Stimulated activated CD8-positive, alpha-beta memory T cell treated with anti-CD3 and anti-CD28 coated beads, Interleukin-2, amount 100 ng/mL, for 1 hour (primary cell): Measurements from ENCODE around the gene MCTP2.

Experiments
- DNase-seq, 2 donors: peaks; one replicate each; pipeline ENCODE4 v3.0.0-alpha.2; 2020; ENCODE audit warnings: low read depth in 2 of 2

The MCTP2 gene

GRCh38 chr15:94262201-94262600, 30.8 kb downstream of the MCTP2 start:
- DNase-seq = no peak

DNA sequence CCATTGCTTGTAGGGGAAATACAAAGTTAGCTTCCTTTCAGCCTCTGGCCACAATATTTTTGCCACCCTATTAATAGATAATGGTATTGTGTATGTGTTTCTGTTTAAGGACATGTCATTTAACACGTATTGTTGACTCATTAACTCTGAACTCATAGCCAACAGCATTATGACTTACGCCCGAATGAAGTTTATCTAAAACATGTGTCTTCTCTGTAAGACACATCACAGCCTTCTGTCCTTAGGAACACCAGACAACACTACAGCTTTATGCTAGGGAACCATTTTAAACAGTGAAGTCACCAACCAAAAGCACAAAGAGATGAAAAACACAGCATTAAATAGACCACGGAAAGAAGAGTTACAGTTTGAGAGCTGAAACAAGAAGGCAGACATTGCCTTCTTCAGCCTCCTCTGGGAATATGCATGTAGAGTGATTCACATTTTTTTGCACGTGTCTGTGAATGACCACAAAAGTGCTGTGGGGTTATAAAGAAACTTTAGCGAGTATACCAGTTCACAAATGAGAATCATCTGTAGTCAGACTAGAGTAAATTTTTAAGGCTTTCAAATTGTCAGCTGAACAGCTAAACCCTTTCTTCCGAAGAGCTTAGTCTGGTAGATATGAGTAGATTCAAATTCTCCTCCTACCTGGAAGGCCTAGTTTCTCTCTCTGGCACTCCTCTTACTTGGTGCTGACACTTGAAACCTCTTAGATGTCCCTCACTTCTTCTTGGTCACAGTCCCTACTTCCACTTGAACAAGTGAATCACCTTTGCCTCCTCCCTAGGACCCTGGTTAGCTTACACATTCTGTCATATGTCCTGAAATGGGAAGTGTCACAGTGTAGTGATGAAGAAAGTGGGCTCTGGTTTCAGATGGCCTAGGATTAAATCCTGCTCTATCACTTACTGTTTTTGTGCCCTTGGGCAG, 32.2 kb downstream of the MCTP2 start:
- no peak for DNase-seq

- no peak for DNase-seq
Observed at GRCh38 chr15:94265009-94265408, 33.6 kb downstream of the MCTP2 start.

DNA sequence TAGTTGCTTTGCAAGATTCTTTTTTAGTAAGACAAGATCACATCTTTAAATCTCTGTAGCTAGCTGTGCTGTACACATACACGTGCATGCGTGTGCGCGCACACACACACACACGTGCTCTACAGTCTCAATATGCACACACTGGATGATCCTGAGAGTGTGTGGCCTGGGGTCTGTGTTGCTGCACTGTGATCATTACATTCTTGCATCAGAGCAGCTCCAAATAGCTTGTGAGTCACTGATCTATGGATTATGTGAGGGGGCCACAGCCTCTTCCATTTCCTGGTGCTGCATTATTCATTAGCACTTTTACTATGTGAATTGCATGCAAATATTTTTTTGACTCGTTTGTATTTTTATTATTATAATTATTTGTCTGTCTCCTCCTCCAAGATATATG, 34.6 kb downstream of the MCTP2 start:
- DNase-seq = no peak

DNA sequence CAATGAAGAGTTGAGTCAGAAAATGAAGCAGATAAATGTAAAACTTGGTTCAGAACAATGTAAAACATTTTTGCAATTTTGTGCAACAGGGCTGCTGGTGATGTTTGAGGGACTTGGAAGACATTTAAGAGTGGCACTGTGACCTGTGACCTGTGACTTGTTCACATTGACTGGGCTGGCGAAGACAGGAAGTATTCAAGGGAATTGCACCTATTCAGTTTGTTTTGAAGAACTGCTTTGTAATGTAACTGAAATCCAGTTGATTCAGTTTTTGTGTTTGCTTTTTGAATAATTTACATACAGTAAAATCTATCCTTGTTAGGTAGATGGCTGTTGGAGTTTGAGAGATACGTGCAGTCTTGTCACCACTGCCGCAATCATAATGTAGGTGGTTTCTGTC, 35.4 kb downstream of the MCTP2 start:
- DNase-seq = no peak

GRCh38 chr15:94269954-94270353, 38.6 kb downstream of the MCTP2 start:
- no peak for DNase-seq

DNA sequence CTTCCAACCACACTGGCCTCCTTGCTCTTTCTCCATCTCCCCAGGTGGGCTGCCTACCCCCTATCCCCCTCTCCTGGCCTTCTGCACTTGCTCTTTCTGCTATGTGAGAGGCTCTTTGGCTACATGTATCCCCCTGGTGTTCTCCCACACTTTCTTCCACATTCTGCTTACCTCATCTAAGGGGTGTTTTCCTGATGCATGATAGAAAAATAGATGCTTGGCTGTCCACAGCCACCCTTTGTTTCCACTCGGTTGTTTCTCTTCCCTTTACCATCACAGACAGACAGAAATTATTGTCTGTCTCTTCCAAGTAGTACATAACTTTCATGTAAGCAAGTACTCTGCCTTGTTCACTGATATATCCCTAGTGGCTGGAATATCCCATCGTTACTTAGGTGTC, 39.2 kb downstream of the MCTP2 start:
- DNase-seq = no peak

- no peak for DNase-seq
Observed at GRCh38 chr15:94272251-94272898, 41.0 kb downstream of the MCTP2 start.

- no peak for DNase-seq
Observed at GRCh38 chr15:94273826-94274225, 42.5 kb downstream of the MCTP2 start.

DNA sequence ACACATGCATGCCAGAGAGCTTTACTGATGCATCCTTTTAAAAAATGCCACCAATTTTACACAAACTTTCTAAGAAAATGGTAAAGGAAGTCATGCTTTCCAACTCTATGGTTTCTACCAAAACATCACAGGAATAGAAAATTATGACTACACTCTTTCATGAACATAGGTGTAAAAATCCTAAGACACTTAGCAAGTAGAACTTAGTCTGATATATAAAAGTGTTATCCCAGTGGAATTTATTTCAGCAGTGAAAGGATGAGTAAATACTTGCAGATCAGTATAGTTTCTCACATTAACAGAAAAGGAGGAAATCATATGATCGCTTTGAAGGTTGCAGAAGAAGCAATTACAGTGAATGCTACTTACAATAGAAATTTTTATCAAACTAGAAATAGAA, 43.4 kb downstream of the MCTP2 start:
- no peak for DNase-seq

DNA sequence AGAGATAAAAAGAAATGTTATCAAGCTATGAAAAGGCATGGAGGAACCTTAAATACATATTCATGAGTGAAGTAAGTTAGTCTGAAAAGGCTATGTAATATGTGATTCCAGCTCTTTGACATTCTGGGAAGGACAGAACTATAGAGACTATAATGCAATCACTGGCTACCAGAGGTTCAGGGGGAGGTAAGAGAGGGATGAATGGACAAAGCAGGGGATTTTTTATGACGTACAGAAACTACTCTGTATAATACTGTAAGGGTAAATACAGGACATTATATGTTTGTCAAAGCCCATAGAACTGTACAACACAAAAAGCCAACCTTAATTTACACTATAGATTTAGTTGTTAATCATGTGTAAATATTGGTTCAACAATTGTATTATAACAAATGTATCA, 46.1 kb downstream of the MCTP2 start:
- no peak for DNase-seq

DNA sequence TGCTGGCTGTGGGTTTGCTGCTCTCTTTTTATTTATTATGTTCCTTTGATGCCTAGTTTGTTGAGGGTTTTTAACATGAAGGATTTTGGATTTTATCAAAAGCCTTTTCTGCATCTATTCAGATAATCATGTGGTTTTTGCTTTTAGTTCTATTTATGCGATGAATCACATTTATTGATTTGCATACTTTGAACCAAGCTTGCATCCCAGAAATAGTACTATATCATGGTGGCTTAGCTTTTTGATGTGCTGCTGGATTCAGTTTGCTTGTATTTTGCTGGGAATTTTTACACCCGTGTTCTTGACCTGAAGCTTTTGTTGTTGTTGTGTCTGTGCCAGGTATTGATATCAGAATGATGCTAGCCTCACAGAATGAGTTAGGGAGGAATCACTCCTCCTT, 48.4 kb downstream of the MCTP2 start:
- DNase-seq = no peak

- no peak for DNase-seq
Observed at GRCh38 chr15:94280301-94280700, 48.9 kb downstream of the MCTP2 start.

DNA sequence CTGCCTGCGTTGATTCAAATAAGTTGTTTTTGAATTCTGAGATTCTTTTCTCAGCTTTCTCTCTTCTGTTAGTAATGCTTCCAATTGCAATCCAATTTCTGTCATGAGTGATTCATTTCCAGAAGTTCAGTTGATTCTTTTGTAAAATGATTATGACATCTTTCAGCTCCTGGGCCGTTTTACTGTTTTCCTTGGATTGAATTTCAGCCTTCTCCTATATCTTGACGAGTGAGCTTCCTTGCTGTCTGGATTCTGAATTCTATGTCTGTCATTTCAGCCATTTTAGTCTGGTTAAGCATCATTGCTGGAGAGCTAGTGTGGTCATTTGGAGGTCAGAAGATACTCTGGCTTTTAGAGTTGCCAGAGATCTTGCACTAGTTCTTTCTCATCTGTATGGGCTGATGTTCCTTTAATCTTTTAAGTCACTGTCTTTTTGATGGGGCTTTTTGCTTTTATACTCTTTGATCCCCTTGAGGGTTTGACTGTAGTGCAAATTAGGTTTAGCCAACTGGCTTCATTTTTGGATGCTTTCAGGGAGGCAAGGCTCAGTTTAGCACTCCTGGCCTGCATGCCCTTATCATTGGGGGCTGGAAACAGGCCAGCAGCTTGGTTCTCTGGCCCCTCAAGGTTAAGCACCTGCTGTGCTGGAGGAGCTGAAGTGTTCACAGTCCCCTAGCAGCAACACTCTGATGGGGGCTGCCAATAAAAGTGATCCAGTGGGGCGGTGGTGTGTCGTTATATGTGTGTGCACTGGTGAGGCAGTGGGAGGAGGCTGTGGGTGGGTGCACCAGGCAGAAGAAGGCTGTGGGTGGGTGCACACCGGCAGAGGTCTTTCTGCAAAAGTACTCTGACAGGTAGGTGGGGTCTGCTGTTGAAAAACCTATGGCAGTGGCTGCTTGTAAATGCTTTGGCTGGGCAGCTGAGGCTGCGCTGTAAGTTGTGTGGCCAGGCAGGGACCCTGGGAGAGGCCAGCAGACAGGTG, 51.2 kb downstream of the MCTP2 start:
- no peak for DNase-seq

- DNase-seq = no peak
Observed at GRCh38 chr15:94286583-94286982, 55.2 kb downstream of the MCTP2 start.

GRCh38 chr15:94287794-94288246, 56.5 kb downstream of the MCTP2 start:
- DNase-seq = no peak

GRCh38 chr15:94290730-94291129, 59.4 kb downstream of the MCTP2 start:
- DNase-seq = no peak

GRCh38 chr15:94293411-94294402, 62.3 kb downstream of the MCTP2 start:
- DNase-seq = no peak

DNA sequence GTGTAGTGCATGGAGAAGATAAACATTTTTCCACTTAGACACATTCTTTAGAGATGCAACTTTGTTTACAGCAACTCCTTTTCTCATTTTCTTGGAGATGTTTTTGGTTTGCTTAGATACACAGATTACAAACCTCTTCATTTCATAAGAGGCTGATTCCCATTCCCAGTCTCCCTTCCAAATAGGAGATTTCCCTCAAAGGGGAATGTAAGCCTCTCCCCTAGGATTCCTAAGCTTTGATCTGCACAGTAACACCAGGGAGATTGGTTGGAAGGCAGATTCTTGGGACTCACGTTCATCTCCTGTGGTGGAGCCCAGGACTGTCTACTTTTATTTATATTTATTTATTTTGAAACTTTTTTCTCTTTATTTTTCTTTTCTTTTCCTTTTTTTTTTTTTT, 63.2 kb downstream of the MCTP2 start:
- DNase-seq = no peak

- DNase-seq = no peak
Observed at GRCh38 chr15:94295275-94295674, 63.9 kb downstream of the MCTP2 start.

DNA sequence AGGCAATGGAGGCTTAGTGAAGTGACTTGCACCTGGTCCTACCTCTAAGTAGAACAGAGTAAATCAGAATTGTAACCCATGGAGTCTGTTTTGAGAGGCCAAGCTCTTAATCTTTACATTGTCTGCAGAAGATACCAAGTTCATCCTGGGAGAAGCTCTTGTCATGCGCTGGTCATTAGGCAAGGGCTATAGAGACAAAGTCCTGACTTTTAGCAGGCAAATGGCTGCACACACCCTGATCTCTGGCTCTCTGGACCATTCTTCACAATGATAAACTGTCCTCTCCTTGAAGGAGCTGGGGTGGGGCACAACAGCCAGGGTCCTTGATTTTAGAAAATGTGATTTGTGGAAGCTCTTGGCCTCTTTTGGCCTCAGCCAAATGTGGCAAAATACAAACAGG, 65.4 kb downstream of the MCTP2 start:
- no peak for DNase-seq
